Activated CD4-positive, alpha-beta T cell treated with anti-CD3 and anti-CD28 coated beads, Interleukin-2, amount 50 U/mL, for 4 hours (primary cell): Measurements from ENCODE around the gene DNAI2.
A peak's percentile ranks its signal among the peaks of the same experiment; 100 is the strongest.
"Not testable (repeated sequence)": the region's sequence is repeated elsewhere in the genome, so short reads cannot be mapped to it uniquely, and the experiment has no call there.

Source experiments
- DNase-seq, 2 experiments: peaks; one replicate each; pipeline ENCODE4 v3.0.0-alpha.2; 2020

Gene DNAI2

GRCh38 chr17:74276541-74277009 is 2.5 kb downstream of the DNAI2 start:
- no peak for DNase-seq

- DNase-seq, result no peak
Observed at GRCh38 chr17:74277935-74278334, 3.9 kb downstream of the DNAI2 start.

- not testable (repeated sequence) for DNase-seq
Observed at GRCh38 chr17:74279617-74280016, 5.6 kb downstream of the DNAI2 start.

DNA sequence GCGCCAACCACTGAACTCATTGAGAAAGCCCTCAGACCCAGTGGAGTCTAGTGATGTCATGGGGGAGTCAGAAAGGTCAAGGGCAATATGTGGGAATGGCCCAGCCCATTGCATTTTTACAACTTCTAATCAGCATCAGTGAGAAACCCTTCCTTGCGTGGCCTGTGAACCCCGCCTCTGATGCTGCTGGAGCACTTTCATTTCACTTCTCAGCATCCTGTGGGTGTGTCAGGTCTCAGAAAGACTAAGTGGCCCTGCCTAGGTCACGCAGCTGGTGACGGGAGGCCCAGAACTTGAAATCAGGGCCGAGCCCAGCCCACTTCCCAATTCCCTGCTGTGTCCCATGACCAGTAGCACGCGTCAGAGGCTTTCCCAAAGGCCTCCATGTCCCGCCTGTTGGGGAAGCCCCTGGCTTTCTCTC is 6.1 kb downstream of the DNAI2 start:
- peak; percentile 40 to 42 for DNase-seq

GRCh38 chr17:74281799-74282198 is 7.8 kb downstream of the DNAI2 start:
- no peak for DNase-seq

DNA sequence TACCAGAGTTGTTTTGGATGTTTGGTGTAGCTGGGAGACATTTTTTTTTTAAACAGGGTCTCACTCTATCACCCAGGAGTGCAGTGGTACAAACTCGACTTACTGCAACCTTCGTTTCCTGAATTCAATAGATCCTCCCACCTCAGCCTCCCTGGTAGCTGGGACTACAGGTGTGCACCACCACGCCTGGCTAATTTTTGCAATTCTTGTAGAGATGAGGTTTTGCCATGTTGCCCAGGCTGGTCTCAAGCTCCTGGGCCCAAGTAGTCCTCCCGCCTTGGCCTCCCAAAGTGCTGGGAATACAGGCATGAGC is 8.2 kb downstream of the DNAI2 start:
- not testable (repeated sequence) for DNase-seq

DNA sequence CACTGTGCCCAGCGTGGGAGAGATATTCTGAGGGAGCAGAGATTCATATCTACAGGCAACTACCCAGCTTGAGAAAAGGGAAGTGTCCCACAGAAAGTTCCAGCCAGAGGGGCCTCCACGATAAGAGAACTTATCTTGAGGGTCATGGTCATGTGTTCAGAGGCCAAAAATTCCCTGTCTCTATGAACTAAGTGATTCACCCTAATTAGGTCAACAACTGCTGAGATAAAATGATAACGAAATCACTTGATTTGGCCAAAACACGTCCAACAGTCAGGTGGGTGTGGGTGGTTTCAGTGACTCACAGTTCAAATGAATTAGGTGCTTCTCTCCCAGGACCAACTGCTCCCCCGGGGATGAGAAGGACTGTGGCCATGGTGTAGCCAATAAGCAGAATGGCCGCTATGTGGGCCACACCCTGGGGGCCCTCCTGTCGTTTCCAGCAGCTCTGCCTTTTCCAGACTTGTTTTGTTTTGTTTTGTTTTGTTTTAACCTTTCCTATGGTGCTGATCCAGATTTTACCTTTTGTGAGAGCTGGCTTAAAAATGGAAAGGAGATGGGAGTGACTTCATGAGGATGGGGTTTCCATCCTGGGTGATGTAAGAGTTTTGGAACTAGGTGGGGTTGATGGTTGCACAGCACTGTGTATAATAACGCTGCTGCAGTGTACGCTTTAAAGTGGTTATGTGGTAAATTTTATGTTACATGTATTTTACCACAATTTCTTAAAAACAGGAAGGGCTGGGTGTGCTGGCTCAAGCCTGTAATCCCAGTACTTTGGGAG is 8.7 kb downstream of the DNAI2 start:
- DNase-seq, result peak; percentile 26 to 35

DNA sequence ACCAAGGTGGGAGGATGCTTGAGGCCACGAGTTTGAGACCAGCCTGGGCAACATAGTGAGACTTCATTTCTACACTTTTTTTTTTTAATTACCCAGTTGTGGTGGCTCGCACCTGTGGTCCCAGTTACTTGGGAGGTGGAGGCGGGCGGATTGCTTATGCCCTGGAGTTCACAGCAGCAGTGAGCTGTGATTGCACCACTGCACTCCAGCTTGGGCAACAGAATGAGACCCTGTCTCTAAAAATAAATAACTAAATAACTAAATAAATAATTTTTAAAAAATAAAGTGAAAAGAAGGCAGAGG is 9.3 kb downstream of the DNAI2 start:
- DNase-seq, result no peak

DNA sequence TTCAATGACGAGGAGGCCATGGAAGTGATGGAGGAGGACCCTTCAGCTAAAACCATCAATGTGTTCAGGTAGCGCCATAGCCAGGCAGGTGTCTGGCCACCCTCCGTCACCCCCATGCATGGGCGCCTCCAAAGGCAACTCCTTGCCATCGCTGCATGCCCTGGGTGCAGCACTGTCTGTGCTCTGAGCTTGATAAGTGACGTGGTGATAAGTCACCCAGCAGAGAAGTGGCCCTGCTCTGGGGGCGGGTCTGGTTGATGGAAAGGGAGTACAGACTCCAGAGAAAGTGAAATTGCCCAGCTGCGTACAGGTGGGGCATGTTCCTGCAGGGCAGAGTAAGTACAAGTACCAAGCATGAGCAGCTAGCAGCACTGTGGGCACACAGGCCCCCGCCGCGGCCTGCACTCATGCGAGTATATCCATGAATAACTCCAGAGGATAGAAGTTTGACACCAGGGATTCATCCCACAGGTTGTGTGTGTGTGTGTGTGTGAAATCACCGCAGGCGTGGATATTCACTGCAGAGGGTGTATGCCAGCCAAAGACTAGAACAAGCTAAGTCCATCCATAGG is 13.1 kb downstream of the DNAI2 start:
- no peak for DNase-seq

DNA sequence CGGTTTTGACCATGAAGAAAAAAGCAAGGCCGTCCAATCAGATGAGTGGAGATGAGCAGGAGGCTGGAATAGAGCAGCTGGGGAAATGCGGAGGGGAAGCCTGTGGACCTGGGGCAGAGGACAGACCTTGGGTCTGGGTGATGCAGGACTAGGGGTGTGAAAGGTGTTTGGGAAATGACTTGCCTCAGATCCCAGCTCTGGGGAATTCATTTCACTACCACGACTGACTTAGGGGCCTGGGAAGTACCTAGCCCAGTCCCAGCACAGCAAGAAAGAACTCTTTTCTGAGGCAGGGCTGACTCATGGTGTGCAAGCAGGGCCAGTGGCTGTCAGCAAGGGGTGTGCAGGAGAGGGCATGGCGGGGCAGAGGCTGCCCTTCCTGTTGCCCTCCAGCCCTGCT is 14.8 kb downstream of the DNAI2 start:
- DNase-seq, result no peak

- no peak for DNase-seq
Observed at GRCh38 chr17:74289688-74290087, 15.7 kb downstream of the DNAI2 start.

GRCh38 chr17:74290340-74290739 is 16.3 kb downstream of the DNAI2 start:
- no peak for DNase-seq

- DNase-seq, result no peak
Observed at GRCh38 chr17:74292495-74292894, 18.5 kb downstream of the DNAI2 start.

GRCh38 chr17:74295625-74296547 is 21.9 kb downstream of the DNAI2 start:
- no peak for DNase-seq

DNA sequence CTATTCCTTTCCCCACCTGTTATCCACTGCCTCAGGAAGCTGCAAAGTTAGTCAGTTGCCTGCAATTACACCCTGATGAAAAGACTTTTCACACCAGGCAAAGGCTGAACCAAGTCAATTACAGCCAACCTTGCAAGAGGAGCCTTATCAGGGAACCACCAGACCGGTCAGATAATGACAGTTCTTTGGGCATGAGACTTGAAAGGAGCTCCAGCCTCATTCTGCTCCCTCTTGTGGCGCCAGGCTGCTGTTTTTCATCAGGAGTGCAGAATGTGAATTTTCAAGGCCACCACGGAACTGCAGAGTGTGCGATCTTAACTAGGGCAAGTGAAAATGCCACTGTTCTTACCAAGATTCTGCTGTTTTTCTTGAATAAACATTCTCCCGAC is 22.5 kb downstream of the DNAI2 start:
- peak; percentile 20 to 21 for DNase-seq

DNA sequence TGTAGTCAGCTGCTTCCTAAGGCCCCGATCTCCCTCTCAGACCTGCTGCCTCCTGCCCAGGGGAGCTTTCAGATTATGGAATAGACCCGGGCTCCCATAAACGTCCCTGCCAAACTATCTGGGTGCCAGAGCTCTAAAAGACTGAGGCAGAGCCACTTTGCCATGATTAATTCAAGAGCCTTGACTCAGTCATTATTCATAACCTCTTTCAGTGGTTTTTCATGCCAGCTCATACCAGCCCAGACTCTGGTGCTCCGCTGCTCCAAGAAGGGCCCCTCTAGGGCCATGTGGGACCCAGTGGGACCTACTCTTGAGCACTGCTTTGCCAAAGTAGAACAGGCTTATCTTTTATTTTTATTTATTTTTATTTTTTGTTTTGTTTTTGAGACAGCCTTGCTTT is 23.9 kb downstream of the DNAI2 start:
- no peak for DNase-seq

- DNase-seq, result no peak
Observed at GRCh38 chr17:74298778-74299177, 24.7 kb downstream of the DNAI2 start.

DNA sequence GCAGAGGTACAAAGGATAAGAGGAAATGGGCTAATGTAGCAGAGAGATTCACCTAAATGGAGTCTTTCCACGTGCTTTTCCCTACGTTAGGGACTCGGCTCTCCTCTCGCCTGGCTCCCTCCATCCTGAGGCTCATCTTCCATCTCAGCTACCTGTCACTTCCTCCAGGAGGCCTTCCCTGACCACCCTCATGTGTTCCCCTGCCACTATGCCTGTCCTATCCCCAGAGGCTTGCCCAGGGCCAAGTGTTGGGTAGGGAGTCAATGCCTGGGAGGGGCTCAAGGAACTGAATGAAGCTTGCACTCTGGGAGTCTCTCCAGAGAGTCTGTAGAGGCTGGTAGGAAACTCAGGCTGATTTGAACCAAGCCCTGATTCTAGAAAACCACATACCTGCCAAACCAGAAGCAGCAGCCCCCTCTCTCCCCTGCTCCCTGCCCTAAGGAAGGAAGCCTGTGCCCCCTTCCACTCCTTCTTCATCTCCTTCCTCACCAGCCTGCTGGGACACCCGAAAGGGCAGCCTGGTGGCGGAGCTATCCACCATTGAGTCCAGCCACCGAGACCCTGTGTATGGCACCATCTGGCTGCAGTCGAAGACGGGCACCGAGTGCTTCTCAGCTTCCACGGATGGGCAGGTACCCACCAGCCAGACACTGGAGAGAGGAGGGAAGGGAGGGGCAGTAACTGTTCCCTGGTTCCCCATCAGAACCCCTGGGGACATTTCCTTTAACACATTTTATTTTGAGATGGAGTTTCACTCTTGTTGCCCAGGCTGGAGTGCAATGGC is 25.4 kb downstream of the DNAI2 start:
- DNase-seq, result no peak

GRCh38 chr17:74303305-74303704 is 29.3 kb downstream of the DNAI2 start:
- DNase-seq, result no peak

- DNase-seq, result no peak
Observed at GRCh38 chr17:74304184-74304583, 30.1 kb downstream of the DNAI2 start.

- no peak for DNase-seq
Observed at GRCh38 chr17:74305865-74306654, 32.0 kb downstream of the DNAI2 start.
